HG03039 (cell line): ENCODE data around the gene FNIP2.
"Not testable (repeated sequence)": the region's sequence is repeated elsewhere in the genome, so short reads cannot be mapped to it uniquely, and the experiment has no call there.

Source experiments
- ATAC-seq: cut with Tn5 transposase; IDR thresholded peaks from one replicate; pipeline ENCODE4 v1.9.1; 2021; ENCODE audit warnings: mild to moderate bottlenecking, moderate library complexity; ENCODE audit not compliant: unreplicated experiment

Gene FNIP2

GRCh38 chr4:158788516-158788915, 19.7 kb downstream of the FNIP2 start:
- no peak for ATAC-seq

- no peak for ATAC-seq
These were observed 21.0 kb downstream of the FNIP2 start for GRCh38 chr4:158789853-158790252.

- ATAC-seq: no peak
These were observed 24.2 kb downstream of the FNIP2 start for GRCh38 chr4:158793021-158793420.

GRCh38 chr4:158793430-158793829, 24.6 kb downstream of the FNIP2 start:
- not testable (repeated sequence) for ATAC-seq

- no peak for ATAC-seq
These were observed 27.7 kb downstream of the FNIP2 start for GRCh38 chr4:158796370-158797140.

GRCh38 chr4:158798062-158798461, 29.2 kb downstream of the FNIP2 start:
- no peak for ATAC-seq

GRCh38 chr4:158799013-158799770, 30.4 kb downstream of the FNIP2 start:
- ATAC-seq: no peak

- ATAC-seq: no peak
These were observed 31.0 kb downstream of the FNIP2 start for GRCh38 chr4:158799856-158800255.

- ATAC-seq: no peak
These were observed 32.2 kb downstream of the FNIP2 start for GRCh38 chr4:158801066-158801465.

- no peak for ATAC-seq
These were observed 32.9 kb downstream of the FNIP2 start for GRCh38 chr4:158801677-158802076.

GRCh38 chr4:158802914-158803313, 34.1 kb downstream of the FNIP2 start:
- no peak for ATAC-seq

GRCh38 chr4:158805635-158806471, 37.0 kb downstream of the FNIP2 start:
- ATAC-seq: no peak

GRCh38 chr4:158807691-158808090, 38.9 kb downstream of the FNIP2 start:
- ATAC-seq: no peak

- no peak for ATAC-seq
These were observed 39.6 kb downstream of the FNIP2 start for GRCh38 chr4:158808399-158808798.

- ATAC-seq: not testable (repeated sequence)
These were observed 40.4 kb downstream of the FNIP2 start for GRCh38 chr4:158809208-158809607.

GRCh38 chr4:158809611-158810486, 41.0 kb downstream of the FNIP2 start:
- peak; percentile 72 for ATAC-seq

GRCh38 chr4:158810487-158811215, 41.8 kb downstream of the FNIP2 start:
- ATAC-seq: no peak

- no peak for ATAC-seq
These were observed 42.4 kb downstream of the FNIP2 start for GRCh38 chr4:158811216-158811540.

- ATAC-seq: no peak
These were observed 42.9 kb downstream of the FNIP2 start for GRCh38 chr4:158811704-158812103.

GRCh38 chr4:158812133-158812532, 43.3 kb downstream of the FNIP2 start:
- ATAC-seq: no peak
